HepG2 (cell line): Measurements from ENCODE around the gene LILRB3. TPM values are rescaled to one million over a fixed set of nuclear protein-coding genes. Genes with fewer than 3 reads are reported as not detected.

Experiments used
- NR2F1 ChIP-seq, 2 experiments: fragments of 450-650 bp in 1 of 2; formaldehyde crosslinking in 1 of 2; IDR thresholded peaks; 2 replicates each; pipeline versions ENCODE4 v1.5.0 to v1.6.1; 2016 to 2020; ENCODE audit warnings: mild to moderate bottlenecking in 1 of 2, missing compliant biosample characterization in 1 of 2, missing genetic modification reagents in 1 of 2, moderate library complexity in 1 of 2
- SRSF4 ChIP-seq: fragments of 200-400 bp; formaldehyde crosslinking; IDR thresholded peaks from one replicate; pipeline ENCODE4 v1.6.1; 2018; ENCODE audit warnings: mild to moderate bottlenecking, low read depth, low read length, moderate library complexity; ENCODE audit not compliant: poor library complexity, severe bottlenecking
- ZMYM2 ChIP-seq: sonication (generic); formaldehyde crosslinking; IDR thresholded peaks from 2 replicates; pipeline ENCODE4 v1.8.0; 2022; ENCODE audit warnings: mild to moderate bottlenecking, missing genetic modification reagents
- ZNF274 ChIP-seq: sonication (generic); formaldehyde crosslinking; IDR thresholded peaks from 2 replicates; pipeline ENCODE4 v1.5.1; 2020; ENCODE audit warnings: mild to moderate bottlenecking, missing genetic modification reagents
- ZNF296 ChIP-seq: sonication (generic); formaldehyde crosslinking; conservative IDR thresholded peaks from 2 replicates; pipeline ENCODE4 v1.5.0; 2020; ENCODE audit warnings: mild to moderate bottlenecking, missing genetic modification reagents
- ZNF605 ChIP-seq: sonication (generic); formaldehyde crosslinking; IDR thresholded peaks from 2 replicates; pipeline ENCODE4 v1.8.0; 2022; ENCODE audit warnings: mild to moderate bottlenecking, missing genetic modification reagents
- ZNF646 ChIP-seq: sonication (generic); formaldehyde crosslinking; IDR thresholded peaks from 2 replicates; pipeline ENCODE4 v1.9.0; 2021; ENCODE audit warnings: mild to moderate bottlenecking, missing genetic modification reagents
- ZNF672 ChIP-seq: sonication (generic); formaldehyde crosslinking; IDR thresholded peaks from 2 replicates; pipeline ENCODE4 v1.8.1; 2022; ENCODE audit warnings: missing genetic modification reagents
- ZNF766 ChIP-seq: sonication (generic); formaldehyde crosslinking; IDR thresholded peaks from 2 replicates; pipeline ENCODE4 v1.5.0; 2020; ENCODE audit warnings: missing genetic modification reagents, borderline replicate concordance
- polyA plus RNA-seq, 8 experiments: library from polyadenylated mRNA; depleted of rRNA in 3 of 8; stranded (reverse) in 7 of 8; unstranded in 1 of 8; fragments of >200 nt; fragmentation: Illumina TruSeq in 4 of 8; extraction: Trizol in 4 of 8; gene quantifications; 2 replicates each; pipeline versions ENCODE4 v1.2.1 to v1.2.3, GENCODE V29; 2011 to 2016; ENCODE audit warnings: low read depth in 4 of 8, missing spikeins in 1 of 8, mixed read lengths in 1 of 8; ENCODE audit not compliant: insufficient read depth in 1 of 8
- total RNA-seq, 5 experiments: library from RNA; depleted of rRNA; stranded (reverse); fragments of >200 nt; fragmentation: Illumina TruSeq; extraction: Trizol; gene quantifications; 2 replicates each; pipeline ENCODE4 v1.2.3, GENCODE V29; 2016; ENCODE audit warnings: low read depth in 1 of 5
- TF ChIP-seq, protein P1 (sequence below): sonication (generic); formaldehyde crosslinking; IDR thresholded peaks from 2 replicates; pipeline ENCODE4 v1.5.0; 2020; ENCODE audit warnings: mild to moderate bottlenecking, missing genetic modification reagents
- TF ChIP-seq, protein P2 (sequence below): sonication (generic); formaldehyde crosslinking; IDR thresholded peaks from 2 replicates; pipeline ENCODE4 v1.4.0; 2020; ENCODE audit warnings: missing genetic modification reagents
- TF ChIP-seq, protein P3 (sequence below): sonication (generic); formaldehyde crosslinking; IDR thresholded peaks from 2 replicates; pipeline ENCODE4 v1.8.0; 2022; ENCODE audit warnings: missing genetic modification reagents, mild to moderate bottlenecking, moderate library complexity, borderline replicate concordance
- TF ChIP-seq, protein P4 (sequence below): sonication (generic); formaldehyde crosslinking; IDR thresholded peaks from 2 replicates; pipeline ENCODE4 v1.4.0; 2020; ENCODE audit warnings: missing genetic modification reagents, low read depth, mild to moderate bottlenecking, borderline replicate concordance

LILRB3 gene
- total and polyA plus RNA-seq, 2 of the 13 experiments (the other 11 are each of a cell fraction or from before 2014, with no cell fraction given), result 0.22 TPM; not detected in 1

DNA sequence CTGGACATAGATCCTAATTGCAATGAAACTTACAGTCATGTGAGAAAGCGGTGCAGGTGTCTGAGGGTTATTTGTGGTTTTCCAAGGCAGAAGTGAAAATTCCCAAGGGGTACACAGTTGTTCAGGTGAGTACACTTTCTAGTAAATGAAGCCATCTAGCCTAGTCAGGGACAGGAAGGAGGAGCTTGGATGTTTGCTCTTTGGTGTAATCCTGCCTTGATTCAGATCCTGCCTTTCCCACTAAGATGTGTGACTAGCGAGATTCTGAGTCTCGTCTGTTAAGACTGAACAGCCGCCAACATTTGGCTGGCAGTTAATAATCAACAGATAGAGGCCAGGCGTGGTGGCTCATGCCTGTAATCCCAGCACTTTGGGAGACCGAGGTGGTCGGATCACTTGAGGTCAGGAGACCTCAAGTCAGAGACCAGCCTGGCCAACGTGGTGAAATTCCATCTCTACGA, 19.6 kb downstream of the LILRB3 start (continued):
- TF ChIP-seq SRSF4, result no peak
- TF ChIP-seq, protein P1, sequence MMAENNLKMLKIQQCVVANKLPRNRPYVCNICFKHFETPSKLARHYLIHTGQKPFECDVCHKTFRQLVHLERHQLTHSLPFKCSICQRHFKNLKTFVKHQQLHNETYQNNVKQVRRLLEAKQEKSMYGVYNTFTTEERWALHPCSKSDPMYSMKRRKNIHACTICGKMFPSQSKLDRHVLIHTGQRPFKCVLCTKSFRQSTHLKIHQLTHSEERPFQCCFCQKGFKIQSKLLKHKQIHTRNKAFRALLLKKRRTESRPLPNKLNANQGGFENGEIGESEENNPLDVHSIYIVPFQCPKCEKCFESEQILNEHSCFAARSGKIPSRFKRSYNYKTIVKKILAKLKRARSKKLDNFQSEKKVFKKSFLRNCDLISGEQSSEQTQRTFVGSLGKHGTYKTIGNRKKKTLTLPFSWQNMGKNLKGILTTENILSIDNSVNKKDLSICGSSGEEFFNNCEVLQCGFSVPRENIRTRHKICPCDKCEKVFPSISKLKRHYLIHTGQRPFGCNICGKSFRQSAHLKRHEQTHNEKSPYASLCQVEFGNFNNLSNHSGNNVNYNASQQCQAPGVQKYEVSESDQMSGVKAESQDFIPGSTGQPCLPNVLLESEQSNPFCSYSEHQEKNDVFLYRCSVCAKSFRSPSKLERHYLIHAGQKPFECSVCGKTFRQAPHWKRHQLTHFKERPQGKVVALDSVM, result peak; percentile 37; the same call in 1 of the 2 replicates
- TF ChIP-seq, protein P2, sequence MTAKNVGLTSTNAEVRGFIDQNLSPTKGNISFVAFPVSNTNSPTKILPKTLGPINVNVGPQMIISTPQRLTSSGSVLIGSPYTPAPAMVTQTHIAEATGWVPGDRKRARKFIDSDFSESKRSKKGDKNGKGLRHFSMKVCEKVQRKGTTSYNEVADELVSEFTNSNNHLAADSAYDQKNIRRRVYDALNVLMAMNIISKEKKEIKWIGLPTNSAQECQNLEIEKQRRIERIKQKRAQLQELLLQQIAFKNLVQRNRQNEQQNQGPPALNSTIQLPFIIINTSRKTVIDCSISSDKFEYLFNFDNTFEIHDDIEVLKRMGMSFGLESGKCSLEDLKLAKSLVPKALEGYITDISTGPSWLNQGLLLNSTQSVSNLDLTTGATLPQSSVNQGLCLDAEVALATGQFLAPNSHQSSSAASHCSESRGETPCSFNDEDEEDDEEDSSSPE, result 0 out of 2 replicates have a peak, but pooled peaks have one; percentile 19
- no peak for TF ChIP-seq ZNF296 (CRISPR knock-in tag)
- TF ChIP-seq NR2F1 (CRISPR knock-in tag; IDR thresholded peaks at IDR 0.05), result no peak
- no peak for TF ChIP-seq ZNF605 (CRISPR knock-in tag)
- TF ChIP-seq, protein P3, sequence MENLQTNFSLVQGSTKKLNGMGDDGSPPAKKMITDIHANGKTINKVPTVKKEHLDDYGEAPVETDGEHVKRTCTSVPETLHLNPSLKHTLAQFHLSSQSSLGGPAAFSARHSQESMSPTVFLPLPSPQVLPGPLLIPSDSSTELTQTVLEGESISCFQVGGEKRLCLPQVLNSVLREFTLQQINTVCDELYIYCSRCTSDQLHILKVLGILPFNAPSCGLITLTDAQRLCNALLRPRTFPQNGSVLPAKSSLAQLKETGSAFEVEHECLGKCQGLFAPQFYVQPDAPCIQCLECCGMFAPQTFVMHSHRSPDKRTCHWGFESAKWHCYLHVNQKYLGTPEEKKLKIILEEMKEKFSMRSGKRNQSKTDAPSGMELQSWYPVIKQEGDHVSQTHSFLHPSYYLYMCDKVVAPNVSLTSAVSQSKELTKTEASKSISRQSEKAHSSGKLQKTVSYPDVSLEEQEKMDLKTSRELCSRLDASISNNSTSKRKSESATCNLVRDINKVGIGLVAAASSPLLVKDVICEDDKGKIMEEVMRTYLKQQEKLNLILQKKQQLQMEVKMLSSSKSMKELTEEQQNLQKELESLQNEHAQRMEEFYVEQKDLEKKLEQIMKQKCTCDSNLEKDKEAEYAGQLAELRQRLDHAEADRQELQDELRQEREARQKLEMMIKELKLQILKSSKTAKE, result 0 out of 2 replicates have a peak, but pooled peaks have one; percentile 28
- TF ChIP-seq ZMYM2 (CRISPR knock-in tag), result no peak
- TF ChIP-seq ZNF672 (CRISPR knock-in tag), result no peak
- TF ChIP-seq ZNF274 (CRISPR knock-in tag), result no peak
- TF ChIP-seq, protein P4, sequence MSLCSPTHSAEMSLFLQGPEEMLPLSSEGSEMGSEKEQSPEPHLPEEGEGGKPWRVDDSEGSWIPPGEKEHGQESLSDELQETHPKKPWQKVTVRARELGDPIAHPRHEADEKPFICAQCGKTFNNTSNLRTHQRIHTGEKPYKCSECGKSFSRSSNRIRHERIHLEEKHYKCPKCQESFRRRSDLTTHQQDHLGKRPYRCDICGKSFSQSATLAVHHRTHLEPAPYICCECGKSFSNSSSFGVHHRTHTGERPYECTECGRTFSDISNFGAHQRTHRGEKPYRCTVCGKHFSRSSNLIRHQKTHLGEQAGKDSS (CRISPR knock-in tag), result no peak
- no peak for TF ChIP-seq ZNF766 (CRISPR knock-in tag)
- no peak for TF ChIP-seq ZNF646 (CRISPR knock-in tag)
